Stimulated activated CD8-positive, alpha-beta memory T cell treated with anti-CD3 and anti-CD28 coated beads, Interleukin-12 subunit alpha, Interleukin-12 subunit beta, amount 100 ng/mL, for 24 hours (primary cell): ENCODE results near the gene ADCY10.
"Not testable (repeated sequence)": the region's sequence is repeated elsewhere in the genome, so short reads cannot be mapped to it uniquely, and the experiment has no call there.

Experiments used
- DNase-seq: peaks from one replicate; pipeline ENCODE4 v3.0.0-alpha.2; 2020; ENCODE audit errors: extremely low read depth

The ADCY10 gene

DNA sequence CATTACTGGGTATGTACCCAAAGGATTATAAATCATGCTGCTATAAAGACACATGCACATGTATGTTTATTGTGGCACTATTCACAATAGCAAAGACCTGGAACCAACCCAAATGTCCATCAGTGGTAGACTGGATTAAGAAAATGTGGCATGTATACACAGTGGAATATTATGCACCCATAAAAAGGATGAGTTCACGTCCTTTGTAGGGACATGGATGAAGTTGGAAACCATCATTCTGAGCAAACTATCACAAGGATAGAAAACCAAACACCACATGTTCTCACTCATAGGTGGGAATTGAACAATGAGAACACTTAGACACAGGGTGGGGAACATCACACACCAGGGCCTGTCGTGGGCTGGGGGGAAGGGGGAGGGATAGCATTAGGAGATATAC lies 26.7 kb downstream of the ADCY10 start:
- DNase-seq, result not testable (repeated sequence)

DNA sequence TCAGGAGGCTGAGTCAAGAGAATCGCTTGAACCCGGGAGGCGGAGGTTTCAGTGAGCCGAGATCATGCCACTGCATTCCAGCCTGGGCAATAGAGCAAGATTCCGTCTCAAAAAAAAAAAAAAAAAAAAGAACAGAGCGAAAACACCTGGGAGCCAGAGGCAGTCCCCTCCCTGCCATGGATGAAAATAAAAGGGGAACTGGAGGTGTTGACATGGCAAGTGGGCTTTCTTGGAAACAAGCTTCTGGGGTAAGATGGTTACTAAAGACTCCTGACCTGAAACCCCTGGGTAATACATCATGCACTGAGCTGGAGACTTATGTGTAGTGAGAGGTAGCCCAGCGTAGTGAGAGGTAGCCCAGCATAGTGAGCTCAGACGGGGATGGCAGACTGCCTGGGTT lies 31.6 kb downstream of the ADCY10 start:
- DNase-seq, result no peak

DNA sequence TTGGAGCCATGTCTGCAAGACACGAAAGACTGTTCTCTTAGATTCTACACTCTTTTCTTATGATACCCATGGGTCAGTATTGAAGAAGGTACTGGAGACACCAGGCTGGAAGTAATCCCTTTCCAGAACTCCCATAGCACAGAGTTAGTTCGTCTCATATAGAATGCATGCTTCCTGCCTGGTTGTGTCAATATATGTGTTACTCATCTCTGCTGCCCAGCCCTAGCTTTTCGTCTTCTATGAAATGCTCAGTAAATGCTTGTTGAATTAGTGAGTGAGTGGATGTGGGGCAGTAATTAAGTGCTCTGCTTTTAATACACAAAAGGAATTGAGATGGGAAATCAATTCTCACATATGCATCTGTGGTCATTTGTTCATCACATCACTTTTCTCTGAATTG lies 32.1 kb downstream of the ADCY10 start:
- no peak for DNase-seq

DNA sequence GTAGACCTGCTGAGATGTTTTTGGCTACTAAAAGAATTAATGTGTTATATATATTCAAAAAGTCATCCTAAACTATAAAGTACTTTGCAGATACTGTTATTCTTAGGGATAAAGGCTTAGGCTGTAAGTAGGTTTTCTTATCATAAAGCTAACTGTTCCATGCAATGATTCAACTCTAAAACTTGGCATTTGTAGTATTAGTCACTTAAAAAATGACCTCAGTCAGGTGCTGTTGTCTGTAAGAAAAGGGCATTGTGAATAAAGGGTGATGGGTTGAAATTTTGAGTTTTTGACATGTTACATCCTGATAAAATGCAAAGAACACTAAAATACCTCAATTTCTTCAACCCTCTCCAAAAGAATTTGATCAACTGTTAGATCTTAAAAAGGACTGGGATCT lies 32.9 kb downstream of the ADCY10 start:
- DNase-seq, result no peak

DNA sequence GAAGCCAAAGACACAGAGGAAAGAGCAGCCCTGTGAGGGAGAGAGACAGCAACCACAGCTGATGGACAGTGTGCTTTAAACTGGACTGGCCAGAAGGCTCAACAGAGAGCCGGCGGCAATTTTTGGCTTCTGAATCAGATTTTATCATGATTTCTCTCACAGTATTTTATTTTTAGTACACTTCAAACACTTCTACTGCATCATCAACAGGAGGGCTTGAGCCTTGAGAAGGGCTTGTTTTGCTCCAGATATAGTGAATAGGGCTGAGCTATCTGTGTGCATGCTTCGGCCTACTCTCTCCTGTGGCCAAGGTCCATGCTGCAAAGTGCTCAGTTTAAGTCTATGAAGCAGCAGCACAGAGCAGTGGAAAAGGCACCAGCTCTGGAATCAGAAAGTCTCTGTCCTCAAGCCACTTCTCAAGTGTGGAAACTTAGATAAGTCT lies 33.3 kb downstream of the ADCY10 start:
- DNase-seq, result no peak

DNA sequence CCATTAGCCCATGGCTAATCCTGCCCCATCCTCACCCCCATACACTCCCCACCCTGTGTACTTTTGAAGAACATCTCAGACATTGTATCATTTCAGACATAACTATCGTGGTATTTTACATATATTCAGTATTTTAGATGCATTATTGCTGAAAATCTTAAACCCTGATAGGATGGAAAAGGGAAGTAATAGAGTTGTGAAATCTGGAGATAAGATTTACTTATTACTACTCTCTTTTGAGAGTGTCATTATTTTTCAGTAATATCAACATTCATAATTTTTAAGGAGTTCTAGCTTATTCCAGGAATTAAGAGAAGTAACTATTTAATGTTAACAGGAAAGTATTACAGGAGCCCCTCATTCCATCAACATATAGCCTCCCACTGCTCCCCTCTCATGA lies 34.4 kb downstream of the ADCY10 start:
- no peak for DNase-seq

DNA sequence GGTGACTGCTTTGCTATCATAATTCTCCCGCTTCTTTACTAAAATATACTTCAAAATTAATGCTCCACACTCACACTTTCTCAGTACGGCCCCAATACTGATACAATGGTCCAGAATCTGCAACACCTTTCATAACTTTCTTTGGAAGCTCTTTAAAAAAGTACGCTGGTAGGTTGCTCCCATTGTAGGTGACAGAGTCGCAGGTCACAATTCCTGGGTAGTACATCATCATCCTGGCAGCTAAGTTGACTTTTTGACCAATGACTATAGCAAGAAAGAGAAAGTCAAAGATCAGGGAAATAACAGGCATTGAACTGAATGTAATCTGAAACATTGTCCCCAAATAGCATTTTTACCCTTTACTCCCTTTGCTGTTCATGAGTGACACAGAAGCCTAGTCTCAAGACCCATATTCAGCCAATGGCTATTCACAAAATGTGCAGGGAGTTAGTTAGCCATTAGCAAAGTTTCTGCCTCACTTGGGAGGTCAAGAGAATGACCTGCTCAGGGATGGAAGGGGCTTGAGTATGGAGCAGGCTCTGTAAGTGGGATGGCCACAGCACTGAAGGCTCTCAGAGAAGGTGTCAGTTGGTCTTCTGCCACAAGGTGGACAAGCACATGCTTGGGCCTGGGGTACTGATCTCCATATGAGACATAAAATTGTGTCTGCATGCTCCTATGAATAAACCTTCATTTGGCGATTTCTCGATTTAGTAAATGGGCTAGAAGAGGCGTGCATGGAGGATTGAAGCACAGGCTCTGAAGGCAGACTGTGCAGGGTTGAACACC lies 35.4 kb downstream of the ADCY10 start:
- no peak for DNase-seq

DNA sequence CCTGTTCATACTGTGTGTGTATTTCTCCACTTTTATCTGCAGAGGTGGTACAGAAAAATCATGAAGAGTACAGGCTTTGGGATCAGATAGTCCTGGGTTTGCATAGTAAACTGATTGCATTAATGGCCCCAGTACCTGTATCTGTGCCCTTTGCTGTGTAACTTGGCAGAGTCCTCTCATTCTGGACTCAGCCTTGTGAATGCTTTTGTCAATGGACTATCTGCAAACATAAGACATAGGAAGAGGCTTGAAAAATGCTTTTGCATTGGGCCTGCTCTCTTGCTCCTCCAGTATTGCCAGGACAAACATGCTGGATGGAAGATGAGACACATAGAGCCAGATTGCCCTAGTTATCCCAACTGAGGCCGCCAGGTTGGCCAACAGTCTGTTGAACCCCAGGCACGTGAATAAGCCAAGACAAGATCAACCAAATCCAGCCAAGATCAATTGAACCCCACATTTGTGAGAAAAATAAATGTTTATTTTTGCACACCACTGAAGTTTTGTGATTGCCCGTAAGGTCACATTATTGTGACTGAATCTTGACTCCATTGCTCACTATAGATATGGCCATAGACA lies 37.2 kb downstream of the ADCY10 start:
- DNase-seq, result no peak

DNA sequence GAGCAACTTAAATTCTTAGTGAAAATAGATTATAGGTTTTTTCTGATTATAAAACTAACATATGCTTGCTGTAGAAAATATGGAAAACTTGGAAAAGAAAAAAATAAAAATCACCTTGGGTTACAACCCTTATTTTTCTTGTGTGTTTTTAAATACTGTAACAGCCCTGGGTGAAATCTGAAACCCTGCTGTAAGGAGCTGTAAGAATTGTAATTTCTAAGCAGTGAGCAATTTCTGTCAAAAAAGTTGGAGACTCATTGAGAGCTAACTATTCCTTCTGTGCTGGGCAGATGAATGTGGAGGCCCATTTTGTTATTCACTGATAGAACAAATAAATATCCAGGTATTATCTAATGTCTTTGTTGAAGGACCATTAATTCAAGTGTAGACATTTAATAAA lies 42.6 kb downstream of the ADCY10 start:
- DNase-seq, result no peak

DNA sequence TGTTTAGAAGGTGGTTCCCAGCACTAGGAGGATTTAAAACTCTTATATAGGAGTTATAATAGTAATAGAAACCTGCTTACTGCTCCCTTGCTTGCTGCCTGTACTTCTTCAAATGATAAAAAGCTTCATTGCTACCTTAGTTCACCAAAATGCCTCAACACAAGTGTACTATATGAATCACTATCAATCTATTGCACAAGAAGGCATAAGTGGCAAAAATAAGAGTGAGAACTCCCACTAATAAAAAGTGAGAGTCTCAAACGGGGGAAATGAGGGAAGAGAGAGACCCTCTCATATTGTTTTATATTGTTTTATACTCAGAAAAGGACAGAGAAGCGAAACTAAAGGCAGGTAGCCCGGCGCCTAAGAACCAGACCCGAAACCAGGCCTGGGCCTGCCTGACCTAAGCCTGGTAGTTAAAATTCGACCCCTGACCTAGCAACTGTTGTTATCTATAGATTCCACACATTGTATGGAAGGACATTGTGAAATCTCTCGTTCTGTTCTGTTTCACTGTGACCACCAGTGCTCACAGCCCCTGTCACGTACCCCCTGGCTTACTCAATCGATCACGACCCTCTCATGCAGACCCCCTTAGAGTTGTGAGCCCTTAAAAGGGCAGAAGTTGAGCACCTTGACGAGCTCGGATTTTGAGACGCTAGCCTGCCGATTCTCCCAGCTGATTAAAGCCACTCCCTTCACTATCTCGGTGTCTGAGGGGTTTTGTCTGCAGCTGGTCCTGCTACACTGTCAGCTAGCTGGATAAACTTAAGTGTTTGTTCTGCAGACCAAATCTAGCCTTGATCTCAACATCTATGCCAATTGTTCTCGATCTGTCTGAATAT lies 44.6 kb downstream of the ADCY10 start:
- DNase-seq, result not testable (repeated sequence)

DNA sequence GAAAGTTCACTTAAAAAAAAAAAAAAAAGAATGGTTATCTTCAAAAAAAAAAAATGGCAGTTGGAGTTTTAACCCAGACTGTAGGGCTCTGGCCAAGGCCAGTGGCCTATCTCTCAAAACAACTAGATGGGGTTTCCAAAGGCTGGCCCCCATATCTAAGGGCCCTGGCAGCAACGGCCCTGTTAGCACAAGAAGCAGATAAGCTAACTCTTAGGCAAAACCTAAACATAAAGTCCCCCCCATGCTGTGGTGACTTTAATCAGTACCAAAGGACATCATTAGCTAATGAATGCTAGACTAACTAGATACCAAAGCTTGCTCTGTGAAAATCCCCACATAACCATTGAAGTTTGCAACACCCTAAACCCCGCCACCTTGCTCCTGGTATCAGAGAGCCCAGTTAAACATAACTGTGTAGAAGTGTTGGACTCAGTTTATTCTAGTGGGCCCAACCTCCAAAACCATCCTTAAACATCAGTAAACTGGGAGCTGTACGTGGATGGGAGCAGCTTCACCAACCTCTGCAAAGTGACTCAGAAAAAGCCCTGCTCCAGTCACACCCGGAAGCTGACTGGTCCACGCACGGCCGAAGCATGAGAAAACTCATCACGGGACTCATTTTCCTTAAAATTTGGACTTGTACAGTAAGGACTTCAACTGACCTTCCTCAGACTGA lies 47.1 kb downstream of the ADCY10 start:
- not testable (repeated sequence) for DNase-seq

DNA sequence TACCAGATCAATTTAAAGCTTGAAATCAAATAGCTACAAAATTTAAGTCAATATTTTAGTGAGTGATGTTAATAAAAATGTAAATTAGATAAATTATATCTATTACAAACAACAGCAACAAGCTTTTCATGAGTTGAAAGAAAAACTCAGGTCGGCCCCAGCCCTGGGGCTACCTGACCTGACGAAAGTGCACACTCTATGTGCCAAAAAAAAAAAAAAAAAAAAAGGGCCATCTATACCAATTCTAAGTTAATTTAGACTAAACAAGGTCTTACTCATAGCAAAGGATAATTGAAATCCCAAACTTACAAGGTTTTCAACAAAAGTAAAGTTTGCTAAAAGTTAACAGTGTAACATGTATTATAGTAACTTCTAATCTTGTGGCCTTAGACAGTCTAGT lies 47.6 kb downstream of the ADCY10 start:
- not testable (repeated sequence) for DNase-seq

DNA sequence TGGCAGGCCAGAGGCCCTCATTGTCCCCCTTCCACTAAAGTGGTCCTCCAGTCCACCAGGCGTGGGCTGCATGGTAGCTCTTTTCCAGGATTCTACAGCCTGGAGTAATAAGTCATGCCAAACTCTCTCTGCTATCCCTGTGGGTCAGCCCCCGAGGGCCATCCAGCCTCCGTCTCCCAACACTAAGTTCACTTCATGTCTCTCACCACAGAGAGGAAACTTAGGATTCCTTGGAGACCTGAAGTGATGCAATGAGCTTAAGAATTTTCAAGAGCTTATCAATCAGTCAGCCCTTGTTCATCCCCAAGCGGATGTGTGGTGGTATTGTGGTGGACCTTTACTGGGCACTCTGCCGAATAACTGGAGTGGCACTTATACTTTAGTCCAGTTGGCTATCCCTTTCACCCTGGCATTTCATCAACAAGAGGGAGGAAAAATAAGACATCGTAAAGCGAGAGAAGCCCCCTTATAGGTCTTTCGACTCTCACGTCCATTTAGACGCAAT lies 48.1 kb downstream of the ADCY10 start:
- not testable (repeated sequence) for DNase-seq

DNA sequence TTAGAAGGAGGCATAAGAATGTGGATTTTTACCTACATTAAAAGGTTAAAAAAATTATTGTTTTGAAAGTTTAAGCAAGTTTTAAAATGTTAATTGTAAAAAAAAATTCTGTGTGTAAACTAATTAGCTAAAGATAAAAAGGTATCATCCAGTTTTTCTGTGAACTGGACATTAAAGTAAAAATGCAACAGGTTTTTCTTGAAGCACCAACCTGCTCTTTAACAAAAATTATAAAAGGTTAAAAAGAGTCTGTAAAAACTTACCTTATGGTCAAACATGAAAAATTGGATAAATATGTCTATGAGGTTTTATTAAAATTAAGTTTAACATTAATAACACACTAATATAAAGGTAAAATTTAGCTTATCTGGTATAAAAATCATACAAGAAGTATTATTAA lies 48.7 kb downstream of the ADCY10 start:
- not testable (repeated sequence) for DNase-seq

DNA sequence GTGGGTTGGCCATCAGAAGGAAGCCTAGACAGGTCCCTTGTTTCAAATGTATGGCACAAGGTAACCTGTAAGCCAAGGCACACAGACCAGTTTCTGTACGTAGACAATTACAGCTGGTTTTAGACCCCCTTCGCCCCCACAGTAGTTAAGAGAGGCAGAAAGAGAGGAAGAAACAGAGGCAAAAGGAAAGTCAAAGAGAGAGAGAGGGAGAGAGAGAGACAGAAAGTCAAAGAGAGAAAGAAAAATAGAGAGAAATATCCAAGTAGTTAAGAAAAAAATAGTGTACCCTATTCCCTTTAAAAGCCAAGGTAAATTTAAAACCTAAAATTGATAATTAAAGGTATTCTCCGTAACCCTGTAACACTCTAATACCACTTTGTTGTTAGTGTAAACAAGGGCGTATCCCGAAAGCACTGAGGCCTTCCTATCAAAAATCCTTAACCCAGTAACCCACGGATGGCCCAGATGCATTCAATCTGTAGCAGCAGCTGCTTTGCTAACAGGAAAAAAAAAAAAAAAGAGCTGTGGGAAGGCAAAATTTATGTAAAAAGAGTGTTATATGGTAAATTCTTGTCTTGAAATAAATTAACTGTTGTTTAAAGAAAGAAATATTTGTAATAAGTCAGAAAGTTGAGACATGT lies 49.4 kb downstream of the ADCY10 start:
- DNase-seq, result no peak

DNA sequence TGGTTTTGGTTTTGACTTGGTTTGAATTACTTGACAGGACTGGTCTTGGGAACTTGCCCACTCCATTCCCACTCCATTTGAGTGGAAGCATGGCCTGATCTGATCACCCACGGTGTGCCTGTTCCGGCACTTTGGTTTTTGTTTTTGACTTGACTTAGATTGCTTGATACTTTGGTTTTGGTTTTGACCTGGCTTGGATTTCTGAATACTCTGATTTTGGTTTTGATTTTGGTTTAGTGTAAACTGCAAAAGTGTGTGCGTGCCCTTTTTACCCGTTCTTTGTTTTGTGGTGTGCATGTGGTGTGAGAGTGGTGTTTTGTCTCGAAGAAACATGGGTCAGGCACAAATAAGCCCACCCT lies 50.0 kb downstream of the ADCY10 start:
- DNase-seq, result no peak

DNA sequence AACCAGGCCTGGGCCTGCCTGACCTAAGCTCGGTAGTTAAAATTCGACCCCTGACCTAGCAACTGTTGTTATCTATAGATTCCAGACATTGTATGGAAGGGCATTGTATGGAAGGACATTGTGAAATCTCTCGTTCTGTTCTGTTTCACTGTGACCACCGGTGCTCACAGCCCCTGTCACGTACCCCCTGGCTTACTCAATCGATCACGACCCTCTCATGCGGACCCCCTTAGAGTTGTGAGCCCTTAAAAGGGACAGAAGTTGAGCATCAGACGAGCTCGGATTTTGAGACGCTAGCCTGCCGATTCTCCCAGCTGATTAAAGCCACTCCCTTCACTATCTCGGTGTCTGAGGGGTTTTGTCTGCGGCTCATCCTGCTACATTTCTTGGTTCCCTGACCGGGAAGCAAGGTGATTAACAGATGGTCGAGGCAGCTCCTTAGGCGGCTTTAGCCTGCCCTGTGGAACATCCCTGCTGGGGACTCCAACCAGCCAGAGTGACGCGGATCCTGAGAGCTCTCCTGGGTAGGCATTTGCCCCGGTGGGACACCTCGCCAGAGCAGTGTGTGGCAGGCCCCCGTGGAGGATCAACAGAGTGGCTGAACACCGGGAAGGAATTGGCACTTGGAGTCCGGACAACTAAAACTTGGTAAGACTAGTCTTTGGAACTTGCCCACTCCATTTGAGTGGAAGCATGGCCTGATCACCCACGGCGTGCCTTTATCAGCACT lies 50.6 kb downstream of the ADCY10 start:
- DNase-seq, result not testable (repeated sequence)

DNA sequence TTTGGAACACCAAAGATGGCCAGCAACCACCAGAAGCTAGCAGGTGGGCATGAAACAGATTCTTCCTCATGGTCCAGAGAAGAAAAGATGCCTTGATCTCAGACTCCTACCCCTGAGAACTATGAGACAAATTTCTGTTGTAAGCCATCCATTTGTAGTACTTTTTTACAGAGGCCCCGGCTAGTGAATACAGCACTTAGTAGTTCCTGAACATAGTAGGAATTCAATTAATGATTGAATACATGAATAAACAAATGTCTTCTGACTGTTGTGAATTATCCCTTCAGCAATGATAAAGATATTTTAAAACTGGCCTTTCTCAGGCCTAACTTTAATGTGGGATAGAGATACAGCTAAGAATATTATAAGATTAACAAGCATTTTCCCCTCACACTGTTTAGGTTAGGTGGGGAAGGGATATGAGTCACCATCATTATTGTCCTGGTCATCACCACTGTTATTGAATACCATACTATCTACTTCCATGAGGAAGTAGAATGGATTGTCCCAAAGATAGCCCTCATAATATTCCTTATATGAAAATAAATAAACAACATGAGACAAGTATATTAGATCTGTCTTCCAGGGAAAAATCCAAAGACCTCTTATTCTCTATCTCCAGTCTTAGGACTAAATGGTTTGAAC lies 51.4 kb downstream of the ADCY10 start:
- DNase-seq, result no peak

DNA sequence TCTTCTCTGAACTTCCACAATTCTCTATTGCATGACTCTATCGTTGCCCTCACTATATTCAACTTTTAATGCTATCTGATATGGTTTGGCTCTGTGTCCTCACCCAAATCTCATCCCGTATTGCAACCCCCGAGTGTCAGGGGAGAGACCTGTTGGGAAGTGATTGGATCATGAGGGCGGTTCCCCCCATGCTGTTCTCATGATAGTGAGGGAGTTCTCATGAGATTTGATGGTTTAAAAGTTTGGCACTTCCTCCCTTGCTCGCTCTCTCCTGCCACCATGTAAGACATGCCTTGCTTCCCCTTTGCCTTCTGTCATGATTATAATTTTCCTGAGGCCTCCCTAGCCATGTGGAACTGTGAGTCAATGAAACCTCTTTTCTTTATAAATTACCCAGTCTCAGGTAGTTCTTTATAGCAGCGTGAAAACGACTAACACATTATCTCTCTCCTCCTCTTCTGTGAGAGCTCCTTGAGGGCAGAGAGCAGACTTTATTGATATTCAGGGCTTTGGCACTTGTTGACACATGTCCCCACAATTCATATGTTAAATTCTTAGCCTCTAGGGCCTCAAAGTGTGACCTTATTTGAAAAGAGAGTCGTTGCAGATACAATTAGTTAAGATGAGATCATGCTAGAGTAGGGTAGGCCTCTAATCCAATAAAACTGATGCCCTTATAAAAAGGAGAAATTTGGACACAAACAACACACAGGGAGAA lies 52.1 kb downstream of the ADCY10 start:
- DNase-seq, result no peak
